ENCODE measurements around the gene OSCAR.

OSCAR gene

GRCh38 chr19:54129617-54129996 is 29.0 kb upstream of the OSCAR start:
- no peaks in the 10 kb centered on the region for H3K36me3 ChIP-seq (replicated peaks; ENCODE audit: insufficient read depth, low read length)
- no peaks in the 10 kb centered on the region for H4K20me1 ChIP-seq (ENCODE audit: insufficient read depth, low read length)

DNA sequence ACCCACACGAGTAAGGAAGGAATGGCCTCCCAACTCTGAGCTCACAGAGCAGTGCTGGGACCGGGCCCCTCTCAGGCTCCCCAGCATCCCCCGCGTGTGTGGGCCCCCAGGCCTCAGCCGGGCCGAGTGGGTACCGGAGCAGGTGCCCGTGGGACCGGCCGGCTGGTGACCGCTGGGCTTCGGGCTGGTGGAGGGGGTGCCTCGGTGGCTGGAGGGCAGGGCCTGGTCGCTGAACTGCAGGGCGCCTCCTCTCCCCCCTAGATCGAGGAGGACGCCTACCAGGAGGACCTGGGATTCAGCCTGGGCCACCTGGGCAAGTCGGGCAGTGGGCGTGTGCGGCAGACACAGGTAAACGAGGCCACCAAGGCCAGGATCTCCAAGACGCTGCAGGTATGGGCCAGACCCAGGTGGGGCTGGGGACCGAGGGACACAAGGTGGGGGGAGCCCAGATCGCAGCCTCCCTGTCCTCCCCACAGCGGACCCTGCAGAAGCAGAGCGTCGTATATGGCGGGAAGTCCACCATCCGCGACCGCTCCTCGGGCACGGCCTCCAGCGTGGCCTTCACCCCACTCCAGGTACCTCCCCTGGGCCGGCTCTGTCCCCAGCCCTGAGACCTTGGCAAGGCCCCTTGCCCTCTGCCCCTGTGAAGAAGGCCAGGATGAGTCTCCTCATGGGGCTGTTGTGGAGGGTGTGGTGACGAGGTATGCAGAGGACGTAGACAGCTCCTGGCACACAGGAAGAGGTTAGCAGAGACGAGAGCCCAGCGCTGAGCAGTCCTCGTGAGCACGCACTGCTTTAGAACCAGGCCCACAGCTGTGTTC is 28.4 kb upstream of the OSCAR start:
- H4K20me1 ChIP-seq (ENCODE audit: insufficient read depth, low read length): no peaks in the 10 kb centered on the region
- no peak for DNase-seq
- no peak overlapping the region for H3K9ac ChIP-seq (ENCODE audit: low read length)
- no peak overlapping the region for H3K4me3 ChIP-seq (ENCODE audit: low read length)
- TF ChIP-seq CTCF (IDR thresholded peaks at IDR 0.05; ENCODE audit: low read length) (no peak), EZH2phosphoT487 (IDR thresholded peaks at IDR 0.05; ENCODE audit: low read length) (no peak), EZH2 (optimal IDR thresholded peaks at IDR 0.05; ENCODE audit: low read depth, low read length) (no peak)
- H3K79me2 ChIP-seq (ENCODE audit: low read length): no peaks in the 10 kb centered on the region
- no peaks in the 10 kb centered on the region for H3K9me3 ChIP-seq (replicated peaks; ENCODE audit: insufficient read depth, low read length)
- no peak overlapping the region for H2AFZ ChIP-seq (ENCODE audit: low read length)
- H3K9me2 ChIP-seq (replicated peaks; ENCODE audit: insufficient read depth, low read length): no peaks in the 10 kb centered on the region
- no peaks in the 10 kb centered on the region for H3K36me3 ChIP-seq (replicated peaks; ENCODE audit: insufficient read depth, low read length)
- H3K27me3 ChIP-seq (replicated peaks; ENCODE audit: insufficient read depth, low read length): no peaks in the 10 kb centered on the region
- H3K4me1 ChIP-seq (ENCODE audit: low read length): no peaks in the 10 kb centered on the region
- no peaks in the 10 kb centered on the region for H3F3A ChIP-seq (ENCODE audit: insufficient read depth, low read length)
- H3K27ac ChIP-seq (ENCODE audit: low read length): no peak overlapping the region
- H3K4me2 ChIP-seq (ENCODE audit: low read depth, low read length): no peak overlapping the region

More at GRCh38 chr19:54129617-54129996, 29.0 kb upstream of the OSCAR start:
- no peaks in the 10 kb centered on the region for H3F3A ChIP-seq (ENCODE audit: insufficient read depth, low read length)
- H3K27ac ChIP-seq (ENCODE audit: low read length): no peak overlapping the region
- no peaks in the 10 kb centered on the region for H3K4me1 ChIP-seq (ENCODE audit: low read length)
- H3K9ac ChIP-seq (ENCODE audit: low read length): no peak overlapping the region
- no peak overlapping the region for H3K4me3 ChIP-seq (ENCODE audit: low read length)
- H3K4me2 ChIP-seq (ENCODE audit: low read depth, low read length): no peak overlapping the region
- H3K9me2 ChIP-seq (replicated peaks; ENCODE audit: insufficient read depth, low read length): no peaks in the 10 kb centered on the region
- no peaks in the 10 kb centered on the region for H3K79me2 ChIP-seq (ENCODE audit: low read length)
- H2AFZ ChIP-seq (ENCODE audit: low read length): no peak overlapping the region
- H3K9me3 ChIP-seq (replicated peaks; ENCODE audit: insufficient read depth, low read length): no peaks in the 10 kb centered on the region
- DNase-seq: no peak
- H3K27me3 ChIP-seq (replicated peaks; ENCODE audit: insufficient read depth, low read length): no peaks in the 10 kb centered on the region
- TF ChIP-seq CTCF (IDR thresholded peaks at IDR 0.05; ENCODE audit: low read length) (no peak), EZH2phosphoT487 (IDR thresholded peaks at IDR 0.05; ENCODE audit: low read length) (no peak), EZH2 (optimal IDR thresholded peaks at IDR 0.05; ENCODE audit: low read depth, low read length) (no peak)

GRCh38 chr19:54128441-54128725 is 27.8 kb upstream of the OSCAR start:
- Histone ChIP-seq H3K9ac (ENCODE audit: low read length) (no peak overlapping the region), H3K4me1 (ENCODE audit: low read length) (no peaks in the 10 kb centered on the region), H4K20me1 (ENCODE audit: insufficient read depth, low read length) (no peaks in the 10 kb centered on the region), H3K79me2 (ENCODE audit: low read length) (no peaks in the 10 kb centered on the region), H3K4me2 (ENCODE audit: low read depth, low read length) (no peak overlapping the region), H3K27me3 (replicated peaks; ENCODE audit: insufficient read depth, low read length) (no peaks in the 10 kb centered on the region), H3K9me2 (replicated peaks; ENCODE audit: insufficient read depth, low read length) (no peaks in the 10 kb centered on the region), H3F3A (ENCODE audit: insufficient read depth, low read length) (no peaks in the 10 kb centered on the region), H3K4me3 (ENCODE audit: low read length) (no peak overlapping the region), H3K27ac (ENCODE audit: low read length) (no peak overlapping the region), H3K9me3 (replicated peaks; ENCODE audit: insufficient read depth, low read length) (no peaks in the 10 kb centered on the region), H3K36me3 (replicated peaks; ENCODE audit: insufficient read depth, low read length) (no peaks in the 10 kb centered on the region), H2AFZ (ENCODE audit: low read length) (no peak overlapping the region)
- no peak for DNase-seq
- TF ChIP-seq EZH2phosphoT487 (IDR thresholded peaks at IDR 0.05; ENCODE audit: low read length): no peak
- no peak for TF ChIP-seq EZH2 (optimal IDR thresholded peaks at IDR 0.05; ENCODE audit: low read depth, low read length)
- no peak for TF ChIP-seq CTCF (IDR thresholded peaks at IDR 0.05; ENCODE audit: low read length)
